ENCODE measurements around the gene ITGB5.
"Not testable (repeated sequence)": the region's sequence is repeated elsewhere in the genome, so short reads cannot be mapped to it uniquely, and the experiment has no call there.

Gene ITGB5

GRCh38 chr3:124772081-124772831 is 114.9 kb downstream of the ITGB5 start:
- no peak for DNase-seq (ENCODE audit: low read depth, low spot score)

GRCh38 chr3:124771083-124771445 is 116.1 kb downstream of the ITGB5 start:
- DNase-seq (ENCODE audit: low read depth, low spot score): no peak

DNA sequence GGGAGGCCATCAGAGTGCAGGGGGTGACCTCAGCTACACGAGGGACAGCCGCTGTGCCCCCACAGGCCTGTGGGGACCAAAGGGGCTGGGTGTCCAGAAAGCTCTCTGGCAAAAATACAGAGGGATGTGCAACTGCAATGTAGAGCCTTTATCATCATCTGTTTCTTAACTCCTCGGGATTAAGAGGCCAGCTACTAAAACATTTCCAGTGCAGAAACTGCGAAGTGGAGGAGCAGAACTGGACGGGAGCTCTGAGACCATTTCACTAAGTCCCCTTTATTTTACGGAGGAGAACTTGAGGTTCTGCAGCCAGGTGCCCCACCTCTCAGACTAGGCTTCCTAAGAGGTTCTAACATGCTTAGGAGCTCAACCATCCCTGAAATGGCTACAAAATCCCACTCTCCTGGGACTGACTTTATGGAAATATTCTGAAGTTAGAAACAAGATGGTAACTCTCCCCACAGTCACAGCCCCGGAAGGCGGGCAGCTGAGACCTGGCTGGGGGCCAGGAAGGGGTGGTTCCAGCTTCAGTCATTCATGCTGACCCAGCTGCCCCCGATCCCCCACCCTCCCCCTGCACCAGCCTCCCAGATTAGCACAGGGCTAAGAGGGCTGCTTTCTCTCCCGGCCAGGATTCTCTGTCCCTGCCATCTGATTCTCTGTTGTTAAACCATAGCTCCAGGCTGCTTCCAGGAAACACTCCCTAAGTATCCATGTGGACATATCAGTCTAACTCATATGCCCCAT is 116.7 kb downstream of the ITGB5 start:
- DNase-seq (ENCODE audit: low read depth, low spot score): no peak

- no peak for DNase-seq (ENCODE audit: low read depth, low spot score)
Observed at GRCh38 chr3:124769462-124769861, 117.7 kb downstream of the ITGB5 start.

DNA sequence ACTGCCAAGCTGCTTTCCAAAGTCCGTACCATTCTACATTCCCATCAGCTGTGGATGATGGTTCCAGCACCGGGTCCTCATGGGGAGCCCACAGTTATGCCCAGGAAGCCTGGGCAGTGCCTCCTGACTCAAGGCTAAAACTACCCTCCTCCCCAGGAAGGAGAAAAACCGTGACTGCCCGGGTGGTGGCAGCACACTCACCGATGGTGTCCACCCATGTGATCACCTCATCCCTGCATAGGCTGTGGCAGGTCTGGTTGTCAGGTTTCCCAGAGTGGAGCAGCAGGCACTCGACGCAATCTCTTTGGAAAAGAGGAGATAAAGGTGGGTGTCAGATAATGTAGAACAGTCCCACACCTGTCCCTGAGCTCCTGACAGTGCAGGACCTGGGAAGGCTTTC is 118.4 kb downstream of the ITGB5 start:
- DNase-seq (ENCODE audit: low read depth, low spot score): no peak

GRCh38 chr3:124767691-124768090 is 119.5 kb downstream of the ITGB5 start:
- DNase-seq (ENCODE audit: low read depth, low spot score): no peak

DNA sequence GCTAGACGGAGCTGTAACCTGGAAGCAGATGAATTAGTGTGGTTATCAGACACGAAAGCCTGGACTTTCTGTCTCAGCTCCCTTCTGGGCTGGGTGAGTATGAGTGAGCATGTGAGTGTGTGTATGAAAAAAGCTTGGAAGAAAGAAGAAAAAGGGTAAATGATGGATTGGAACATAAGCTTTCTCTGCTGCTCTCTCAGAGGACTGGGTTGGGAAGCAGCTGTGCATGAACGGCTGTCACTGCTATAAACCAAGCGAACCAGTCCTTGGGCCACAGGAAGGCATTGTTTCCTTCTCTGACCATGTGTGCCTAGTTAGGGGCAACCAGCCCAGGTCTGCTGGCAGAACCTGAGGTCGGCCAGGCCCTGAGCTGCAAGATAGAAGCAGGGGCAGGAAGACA is 119.9 kb downstream of the ITGB5 start:
- no peak for DNase-seq (ENCODE audit: low read depth, low spot score)

GRCh38 chr3:124766113-124767095 is 120.8 kb downstream of the ITGB5 start:
- DNase-seq (ENCODE audit: low read depth, low spot score): no peak

GRCh38 chr3:124765197-124765840 is 121.8 kb downstream of the ITGB5 start:
- no peak for DNase-seq (ENCODE audit: low read depth, low spot score)

DNA sequence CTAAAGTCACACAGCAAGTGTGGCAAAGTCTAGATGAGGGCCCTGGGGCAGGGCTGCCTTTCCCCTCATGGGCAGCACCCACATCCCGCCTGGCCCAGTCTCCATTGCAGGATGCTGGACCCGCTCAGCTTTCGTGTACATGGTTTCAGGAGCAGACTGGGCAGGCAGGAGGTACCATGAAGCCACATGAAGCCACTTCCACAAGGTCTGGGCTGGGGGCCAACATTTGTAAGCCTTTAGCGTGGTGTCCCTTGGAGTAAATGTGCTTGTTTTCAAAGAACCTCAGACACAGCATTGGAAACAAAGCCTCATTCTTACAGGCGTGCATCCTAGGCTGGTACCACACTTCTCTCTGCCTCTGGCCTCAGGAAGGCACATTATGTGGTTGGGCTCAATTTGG is 122.4 kb downstream of the ITGB5 start:
- DNase-seq (ENCODE audit: low read depth, low spot score): no peak

GRCh38 chr3:124763644-124764358 is 123.4 kb downstream of the ITGB5 start:
- no peak for DNase-seq (ENCODE audit: low read depth, low spot score)

DNA sequence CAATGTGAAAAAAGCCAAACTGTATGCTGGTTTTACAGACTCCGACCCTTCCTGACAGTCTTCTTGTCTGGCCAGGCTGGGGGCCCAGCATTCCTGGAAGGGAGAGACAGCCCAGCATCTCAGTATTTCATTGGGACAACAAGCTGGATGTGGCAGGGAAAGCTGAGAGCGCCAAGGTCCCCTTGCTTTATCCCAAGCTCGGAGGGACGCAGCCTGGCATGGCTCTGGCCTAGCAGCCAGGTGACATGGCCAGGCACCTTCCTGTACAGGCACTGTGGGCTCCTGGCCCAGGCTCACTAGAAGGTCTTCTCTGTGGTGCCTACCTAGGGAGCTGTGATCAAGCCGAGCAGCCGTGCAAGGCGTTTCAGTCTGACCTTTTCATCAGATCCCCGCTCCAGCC is 124.0 kb downstream of the ITGB5 start:
- DNase-seq (ENCODE audit: low read depth, low spot score): no peak

- DNase-seq (ENCODE audit: low read depth, low spot score): no peak
Observed at GRCh38 chr3:124762661-124763011, 124.5 kb downstream of the ITGB5 start.

DNA sequence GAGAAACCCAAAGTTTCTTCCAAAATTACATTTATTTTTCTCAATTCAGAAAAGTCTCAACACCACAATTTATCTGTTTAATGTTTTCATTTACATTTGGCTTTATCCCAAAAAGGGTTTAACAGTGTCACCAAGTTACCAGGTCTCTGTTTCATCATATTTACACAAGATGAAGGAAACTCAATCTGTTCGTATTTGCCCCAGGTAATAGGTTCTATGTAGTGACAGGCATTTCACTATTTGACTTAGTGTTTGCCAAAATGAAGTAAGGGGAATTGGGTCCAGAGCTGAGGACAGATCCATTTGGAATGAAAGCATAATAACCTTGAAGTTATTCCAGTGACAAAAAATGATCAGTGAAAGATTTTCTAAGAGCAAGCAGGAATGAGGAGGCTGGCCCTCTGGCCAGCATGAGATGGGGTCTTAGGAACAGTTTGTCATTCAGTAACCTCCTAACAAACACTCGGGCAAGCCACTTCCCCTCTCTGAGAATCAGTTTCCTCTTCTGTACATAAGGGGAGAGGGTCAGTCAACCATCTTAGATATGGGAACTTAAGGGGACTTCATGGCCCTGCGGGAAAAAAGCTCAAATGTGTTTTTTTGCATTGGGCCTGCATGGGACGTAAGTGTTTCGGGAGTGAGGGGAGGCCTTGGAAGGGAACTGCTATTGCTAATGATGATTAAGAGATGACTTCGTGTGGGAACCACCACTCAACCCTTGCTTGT is 125.1 kb downstream of the ITGB5 start:
- no peak for DNase-seq (ENCODE audit: low read depth, low spot score)

GRCh38 chr3:124761250-124761796 is 125.8 kb downstream of the ITGB5 start:
- peak; percentile 66 for DNase-seq (ENCODE audit: low read depth, low spot score)

- DNase-seq (ENCODE audit: low read depth, low spot score): no peak
Observed at GRCh38 chr3:124760601-124761000, 126.6 kb downstream of the ITGB5 start.

DNA sequence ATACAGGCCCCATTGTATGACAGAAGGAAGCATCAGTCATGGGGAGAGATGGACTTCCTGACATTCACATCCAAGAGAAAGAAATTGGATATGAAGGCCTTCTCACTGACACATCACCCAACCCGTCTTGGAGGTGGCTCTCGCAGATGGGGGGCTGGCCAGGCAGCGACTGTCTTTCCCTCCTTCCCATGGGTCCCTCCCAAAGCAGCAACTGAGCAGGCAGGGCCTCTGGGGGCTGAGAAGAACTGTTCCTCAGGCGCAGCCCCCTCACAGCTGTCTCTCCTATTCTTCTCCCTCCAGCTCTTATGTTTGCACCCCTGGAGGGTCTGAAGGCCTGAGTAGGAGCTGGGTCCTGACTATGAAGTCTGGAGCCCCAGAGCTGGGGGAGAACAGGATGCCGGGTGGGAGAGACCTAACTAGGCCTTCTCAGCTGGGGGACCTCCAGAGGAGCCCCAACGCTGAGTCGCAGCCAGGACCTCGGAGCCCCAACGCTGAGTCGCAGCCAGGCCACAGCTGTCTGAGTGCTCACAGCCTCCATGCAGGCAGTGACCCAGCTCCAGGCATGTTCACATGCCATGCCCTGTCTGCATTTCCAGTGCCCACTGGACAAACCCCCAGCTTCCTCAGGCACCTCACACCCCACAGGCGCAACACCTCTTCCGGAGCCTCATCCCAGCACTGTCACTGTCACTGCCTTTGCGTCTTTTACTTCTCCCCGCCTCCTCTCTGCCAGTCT is 127.3 kb downstream of the ITGB5 start:
- DNase-seq (ENCODE audit: low read depth, low spot score): no peak

DNA sequence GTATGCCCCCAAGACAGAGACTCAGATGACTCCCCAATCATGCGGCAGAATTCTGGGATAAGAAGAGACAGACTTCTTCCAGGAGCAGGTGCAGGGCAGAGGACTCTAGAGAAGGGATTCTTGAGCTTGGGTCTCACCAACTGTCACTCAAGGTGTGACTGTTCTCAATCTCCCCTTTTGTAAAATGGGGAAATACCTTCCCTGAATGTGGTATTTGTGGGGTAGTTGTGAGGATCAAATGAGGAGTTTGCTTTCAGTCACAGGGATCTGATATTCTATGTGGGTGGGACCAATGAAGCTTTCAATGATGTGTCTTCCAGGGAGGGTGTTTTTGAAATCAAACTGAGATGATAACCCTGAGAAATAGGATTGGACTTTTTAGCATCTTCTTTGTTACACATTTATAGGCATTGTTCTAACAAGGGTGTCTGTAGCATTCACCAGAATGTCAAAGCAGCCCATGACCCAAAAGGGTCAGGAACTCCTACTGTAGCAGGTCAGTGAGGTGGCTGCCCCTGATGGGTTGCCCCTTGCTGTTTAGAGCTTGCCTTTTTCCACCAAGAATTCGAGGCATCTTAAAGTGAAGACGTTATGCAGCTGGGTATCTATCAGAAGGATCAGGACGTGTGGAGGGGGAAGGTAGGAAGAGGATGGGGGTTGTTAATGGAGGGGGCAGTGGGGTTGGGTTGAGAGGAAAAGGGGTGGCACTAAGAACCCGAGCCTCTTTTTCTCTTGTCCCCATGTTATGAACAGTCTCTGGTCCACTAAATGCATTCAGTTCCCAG is 128.1 kb downstream of the ITGB5 start:
- no peak for DNase-seq (ENCODE audit: low read depth, low spot score)

- DNase-seq (ENCODE audit: low read depth, low spot score): not testable (repeated sequence)
Observed at GRCh38 chr3:124757926-124758325, 129.2 kb downstream of the ITGB5 start.

All from smooth muscle cell of the brain vasculature (primary cell).